Superior temporal gyrus (tissue), 1 donor: Measurements from ENCODE around the gene ACIN1.

ENCODE experiments used
- DNase-seq: peaks from one replicate; pipeline ENCODE4 v3.0.0-alpha.2; 2016; ENCODE audit errors: extremely low spot score

The ACIN1 gene

GRCh38 chr14:23057757-23058653 is 36.9 kb downstream of the ACIN1 start:
- DNase-seq = peak; percentile 89

GRCh38 chr14:23056956-23057756 is 37.8 kb downstream of the ACIN1 start, which contains the start of gene CDH24:
CDH24 (minus strand) TSS chr14:23057520; CDS start chr14:23055733, 1,787 bp downstream.
- DNase-seq = no peak

- DNase-seq = no peak
Observed at GRCh38 chr14:23056145-23056955, 38.6 kb downstream of the ACIN1 start.

GRCh38 chr14:23055621-23056144 is 39.3 kb downstream of the ACIN1 start:
- no peak for DNase-seq

DNA sequence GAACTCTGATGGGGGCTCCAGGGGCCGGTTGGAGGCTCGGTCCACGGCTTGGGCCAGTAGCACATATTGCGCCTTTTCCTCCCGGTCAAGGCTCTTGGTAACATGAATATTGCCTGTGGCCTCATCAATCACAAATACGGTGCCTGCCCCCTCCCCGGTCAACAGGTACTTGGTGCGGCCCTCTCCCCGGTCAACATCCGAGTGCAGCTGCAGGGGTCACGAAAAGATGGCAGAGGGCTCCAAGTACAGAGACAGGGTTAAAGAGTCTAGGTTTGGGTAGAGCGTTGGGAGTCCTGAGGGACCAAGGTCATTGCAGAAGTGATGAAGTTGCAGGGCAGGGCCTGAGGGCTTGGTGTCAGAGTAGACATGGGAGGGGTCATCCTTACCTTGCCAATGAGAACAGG is 39.8 kb downstream of the ACIN1 start:
- DNase-seq = no peak

DNA sequence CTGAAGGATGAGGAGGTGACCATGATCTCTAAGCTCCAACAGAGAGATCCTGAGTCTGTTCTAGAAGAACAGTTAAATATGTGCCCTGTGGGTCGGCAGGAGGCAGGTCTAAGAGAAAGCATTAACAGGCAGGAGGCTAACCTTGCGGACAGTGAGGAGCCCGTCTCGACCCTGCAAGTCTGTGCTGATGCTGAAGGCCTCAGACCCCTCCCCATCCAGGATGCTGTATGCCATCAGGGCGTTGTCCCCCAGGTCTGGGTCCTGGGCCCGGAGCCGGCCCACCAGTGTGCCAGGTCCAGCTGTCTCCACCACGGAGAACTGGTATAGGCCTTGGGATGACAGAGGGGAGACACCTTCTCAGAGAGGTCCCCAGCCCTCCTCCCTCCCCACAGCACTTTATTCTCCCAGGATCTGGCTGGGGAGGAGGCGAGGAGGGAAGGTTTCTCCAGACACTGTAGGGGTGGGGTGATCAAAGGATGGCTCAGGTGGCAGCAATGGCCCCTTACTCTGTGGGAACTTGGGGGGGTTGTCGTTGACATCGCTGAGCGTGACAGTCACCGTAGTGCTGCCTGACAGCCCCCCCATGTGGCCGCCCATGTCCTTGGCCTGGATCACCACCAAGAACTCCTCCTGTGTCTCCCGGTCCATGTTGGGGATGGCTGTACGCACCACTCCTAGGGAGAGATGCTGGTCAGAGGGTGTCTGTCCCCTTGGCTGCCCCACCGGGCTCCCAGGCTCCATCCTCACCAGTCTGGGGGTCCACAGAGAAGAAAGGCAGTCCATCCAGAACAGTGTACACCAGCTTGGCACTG is 40.7 kb downstream of the ACIN1 start:
- no peak for DNase-seq

DNA sequence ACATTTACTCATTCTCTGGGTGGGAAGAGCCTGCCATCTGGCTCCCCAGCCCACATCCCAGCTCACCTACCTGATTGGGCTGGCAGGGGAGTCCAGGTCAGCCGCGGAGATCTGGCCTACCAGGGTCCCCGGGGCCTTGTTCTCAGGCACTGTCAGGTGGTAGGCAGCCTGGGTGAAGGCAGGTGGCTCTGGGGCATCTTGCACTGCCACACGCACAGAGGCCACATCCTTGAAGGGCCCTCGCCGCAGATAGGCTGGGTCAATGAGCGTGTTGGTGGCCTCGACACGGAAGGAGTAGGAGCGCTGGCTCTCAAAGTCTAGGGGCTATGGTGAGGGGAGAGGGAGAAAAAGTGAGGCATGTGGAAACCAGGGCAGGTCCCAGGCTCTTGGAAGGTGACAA is 41.5 kb downstream of the ACIN1 start:
- DNase-seq = no peak

GRCh38 chr14:23052671-23053070 is 42.3 kb downstream of the ACIN1 start:
- DNase-seq = no peak

- DNase-seq = no peak
Observed at GRCh38 chr14:23052182-23052623, 42.7 kb downstream of the ACIN1 start.

DNA sequence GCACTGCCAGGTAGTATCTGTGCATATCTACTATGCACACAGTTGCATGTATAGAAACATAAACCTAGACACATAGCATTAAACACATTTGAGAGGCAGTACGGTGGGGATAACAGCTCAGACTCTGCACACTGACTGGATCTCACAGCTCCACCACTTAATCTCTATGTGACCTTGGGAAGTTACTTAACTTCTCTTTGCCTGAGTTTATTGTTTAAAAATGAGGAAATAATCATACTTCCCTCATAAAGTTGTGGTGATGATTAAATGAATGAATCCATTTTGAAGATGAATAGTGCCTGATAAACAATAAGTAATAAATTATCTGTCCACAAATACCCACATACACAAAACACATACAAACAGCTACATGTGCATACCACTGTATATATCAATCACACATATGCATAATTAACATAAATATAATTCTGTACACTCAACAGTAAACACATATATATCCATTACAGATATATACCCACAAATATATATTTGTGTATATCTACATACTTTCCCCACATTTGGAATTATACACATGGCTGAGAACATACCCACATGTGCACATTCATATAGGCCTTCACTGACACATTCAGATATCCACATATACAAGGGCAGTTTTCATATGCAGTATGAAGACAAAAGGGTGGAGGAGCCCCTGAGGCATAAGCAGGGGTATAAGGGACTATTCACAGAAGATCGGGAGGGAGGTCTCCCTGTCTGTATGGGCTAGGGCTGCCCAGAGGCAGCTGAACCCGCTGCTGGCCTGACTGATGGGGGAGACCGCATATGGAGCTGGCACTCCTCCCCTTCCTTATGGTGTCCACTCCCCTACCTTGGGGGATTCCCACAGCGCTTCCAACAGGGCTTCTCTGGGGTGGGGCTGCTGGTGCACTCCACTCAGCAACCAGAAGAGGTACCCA is 43.5 kb downstream of the ACIN1 start:
- no peak for DNase-seq

DNA sequence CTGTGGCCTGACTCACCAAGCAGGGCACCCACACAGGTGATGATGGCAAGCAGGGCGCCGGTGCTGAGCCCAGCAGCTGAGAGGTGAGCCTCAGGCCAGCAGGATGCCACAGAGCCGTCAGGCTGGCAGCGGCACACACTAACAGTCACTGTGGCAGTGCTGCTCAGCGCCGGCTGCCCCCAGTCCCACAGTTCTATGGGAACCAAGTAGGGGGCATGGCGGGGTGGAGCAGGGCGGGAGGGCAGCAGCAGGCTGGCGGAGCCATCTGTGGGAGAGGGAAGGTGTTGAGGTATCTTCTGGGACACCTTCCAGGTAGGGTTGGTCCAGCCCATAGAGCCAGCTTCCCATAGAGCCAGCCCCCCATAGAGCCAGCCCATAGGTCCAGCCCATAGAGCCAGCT is 45.9 kb downstream of the ACIN1 start:
- no peak for DNase-seq

DNA sequence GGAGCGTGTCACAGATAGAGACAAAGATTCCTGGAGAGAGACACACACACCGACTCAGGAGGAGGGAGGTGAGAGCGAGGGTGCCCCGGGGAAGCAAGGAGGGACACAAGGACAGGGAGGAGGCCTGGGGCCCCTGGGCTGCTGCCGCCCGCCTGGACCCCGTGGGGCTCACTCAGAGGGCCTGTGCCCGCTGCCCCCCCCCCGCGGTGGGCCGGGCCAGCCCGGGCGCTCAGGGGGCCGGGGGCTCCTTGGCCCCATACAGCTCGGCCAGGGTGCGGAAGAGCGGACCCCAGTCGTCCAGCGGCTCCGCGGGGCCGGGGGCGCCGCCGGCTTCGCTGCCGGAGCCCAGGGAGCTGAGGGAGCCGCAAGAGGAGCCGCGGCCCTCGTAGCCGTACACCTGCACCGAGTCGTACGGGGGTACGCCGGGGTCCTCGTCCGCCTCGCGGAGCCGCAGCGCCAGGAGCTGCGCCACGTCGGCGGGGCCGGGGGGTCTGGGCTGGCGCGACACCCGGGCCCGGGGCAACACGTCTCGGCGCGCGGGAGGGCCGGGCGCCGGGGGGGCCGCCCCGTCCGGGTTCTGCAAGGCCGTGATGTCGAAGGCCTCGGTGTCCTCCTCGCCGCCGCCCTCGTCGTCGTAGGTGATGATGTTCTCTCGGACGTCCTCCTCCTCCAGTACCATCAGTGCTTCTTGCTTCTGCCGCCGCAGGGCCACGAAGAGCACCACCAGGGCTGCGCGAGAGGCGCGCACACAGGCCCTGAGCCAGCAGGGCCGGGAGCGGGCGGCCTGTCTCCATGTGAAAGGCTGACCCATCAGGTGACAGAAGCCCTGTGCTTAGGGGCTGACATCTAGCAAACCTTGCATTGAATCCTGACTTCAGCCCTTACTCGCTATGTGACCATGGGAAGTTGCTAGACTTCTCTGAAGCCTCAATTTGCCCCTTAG is 46.9 kb downstream of the ACIN1 start:
- DNase-seq = no peak

GRCh38 chr14:23047034-23047634 is 47.8 kb downstream of the ACIN1 start:
- DNase-seq = no peak

DNA sequence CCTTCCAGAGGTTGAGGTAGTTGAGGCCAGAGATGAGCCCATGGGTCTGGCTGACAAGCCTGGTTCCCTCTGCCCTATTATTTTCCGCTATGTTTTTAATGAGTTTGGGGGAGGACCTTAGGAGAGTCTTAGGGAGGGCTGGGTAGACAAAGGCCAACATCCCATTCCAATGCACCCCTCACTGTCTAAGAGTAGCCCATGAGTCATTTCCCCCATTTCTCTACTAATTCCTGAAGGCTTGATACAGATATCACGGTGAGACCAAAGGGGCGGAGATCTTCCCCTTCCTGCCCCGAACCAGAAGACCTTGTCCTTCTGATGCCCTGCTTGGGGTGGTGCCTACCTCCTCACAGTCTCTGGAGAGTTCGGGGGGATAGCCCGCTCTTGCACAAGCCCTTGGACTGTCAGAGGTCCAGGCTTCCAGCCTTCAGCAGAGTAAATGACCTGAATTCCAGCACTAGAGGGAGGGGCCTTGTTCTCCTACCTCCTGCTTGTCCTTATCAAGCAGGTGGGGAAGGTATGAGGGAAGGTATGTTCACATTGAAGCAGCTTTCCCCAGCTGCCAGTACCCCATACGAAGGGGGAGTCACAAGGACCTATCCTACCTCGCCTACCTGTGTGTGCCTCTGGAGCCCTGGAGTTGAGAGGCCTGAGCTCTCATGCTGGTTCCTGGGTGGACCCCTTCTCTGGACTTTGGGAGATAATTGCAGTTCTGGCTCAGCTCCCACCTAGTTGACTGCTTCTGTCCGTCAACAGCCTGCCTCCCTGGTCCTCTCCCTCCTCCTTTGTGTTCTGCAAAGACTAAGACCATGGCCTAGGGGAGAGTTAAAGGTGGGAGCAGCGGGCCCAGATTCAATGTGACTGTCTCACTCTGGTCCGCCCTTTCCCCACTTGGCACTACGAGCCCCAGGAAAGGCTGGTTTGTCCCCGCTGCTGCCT is 49.2 kb downstream of the ACIN1 start:
- no peak for DNase-seq

DNA sequence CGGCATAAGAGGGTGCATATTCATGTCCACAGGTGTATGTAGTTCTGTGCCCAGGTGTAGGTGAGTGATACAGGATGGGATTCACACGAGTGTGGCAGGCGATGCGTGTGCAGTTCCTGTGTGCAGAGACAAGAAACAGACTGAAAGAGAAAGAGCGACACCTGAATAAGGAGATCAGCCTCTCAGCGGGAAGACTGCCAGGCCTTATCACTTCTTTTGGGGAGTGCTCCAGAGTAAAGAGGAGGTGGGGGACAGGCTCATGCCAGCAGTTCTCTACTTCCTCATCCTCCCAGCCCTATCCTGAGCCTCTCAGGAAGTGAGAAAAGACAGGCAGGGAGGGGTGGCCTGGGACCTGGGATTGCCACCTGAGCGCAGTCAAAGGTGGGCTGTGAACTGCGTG is 50.1 kb downstream of the ACIN1 start:
- DNase-seq = no peak

DNA sequence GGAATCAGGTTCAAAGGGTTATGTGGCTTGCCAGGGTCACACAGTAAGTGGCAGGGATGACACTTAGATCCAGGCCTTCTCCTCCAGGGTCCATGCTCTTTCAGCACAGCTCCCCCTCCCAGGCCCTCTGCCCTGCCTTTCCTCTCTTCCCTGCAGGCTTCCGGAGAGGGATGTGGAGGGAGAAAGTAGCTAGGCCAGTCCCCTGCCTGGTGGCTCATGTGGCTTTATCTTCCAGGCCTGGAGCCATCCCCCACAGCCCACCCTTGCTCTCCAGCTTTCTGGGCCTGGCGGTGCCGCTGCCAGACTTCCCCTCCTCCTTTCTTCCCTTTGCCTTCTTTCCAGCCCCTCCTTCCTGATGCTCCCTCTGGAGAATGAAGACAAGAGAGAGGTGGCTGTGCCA is 51.2 kb downstream of the ACIN1 start:
- no peak for DNase-seq

GRCh38 chr14:23043145-23043544 is 51.8 kb downstream of the ACIN1 start:
- DNase-seq = no peak
